CD4-positive, CD25-positive, alpha-beta regulatory T cell (primary cell): ENCODE data around the gene SLC24A3. TPM values are rescaled to one million over a fixed set of nuclear protein-coding genes. Genes with fewer than 3 reads are reported as not detected.
A peak's percentile ranks its signal among the peaks of the same experiment; 100 is the strongest.

Source experiments
- ATAC-seq, 2 donors: fragments of 150-1000 bp; cut with Tn5 transposase; one replicate each; pipeline ENCODE4 v1.10.0; 2021; ENCODE audit warnings: low read depth in 2 of 2, moderate number of reproducible peaks in 2 of 2, moderate library complexity in 1 of 2
- DNase-seq, 3 donors: peaks; one replicate each; pipeline versions ENCODE4 v3.0.0 to v3.0.0-alpha.2; 2012 to 2022; ENCODE audit warnings: mixed read lengths in 1 of 3
- H3K27ac ChIP-seq: one replicate; pipeline ENCODE4 v1.7.0; 2013; ENCODE audit warnings: mild to moderate bottlenecking, low read length; ENCODE audit not compliant: insufficient read depth, poor library complexity, severe bottlenecking
- H3K27me3 ChIP-seq: one replicate; pipeline ENCODE4 v1.7.0; 2013; ENCODE audit warnings: low read length; ENCODE audit not compliant: control insufficient read depth, insufficient read depth
- H3K36me3 ChIP-seq: one replicate; pipeline ENCODE4 v1.7.0; 2013; ENCODE audit warnings: mild to moderate bottlenecking, low read length, moderate library complexity; ENCODE audit not compliant: control insufficient read depth, insufficient read depth
- H3K4me1 ChIP-seq: 2 replicates; pipeline ENCODE4 v1.7.0; 2013; ENCODE audit warnings: mild to moderate bottlenecking, low read length; ENCODE audit not compliant: insufficient read depth, control insufficient read depth, poor library complexity, severe bottlenecking
- H3K4me3 ChIP-seq: one replicate; pipeline ENCODE4 v1.7.0; 2013; ENCODE audit warnings: low read depth, mild to moderate bottlenecking, low read length, moderate library complexity
- H3K9me3 ChIP-seq, 2 experiments: 1 replicate in 1 of 2; 2 replicates in 1 of 2; pipeline ENCODE4 v1.7.0; 2013; ENCODE audit warnings: low read length in 2 of 2, mild to moderate bottlenecking in 1 of 2, moderate library complexity in 1 of 2; ENCODE audit not compliant: control insufficient read depth in 2 of 2
- H3K27ac Mint-ChIP-seq, 3 donors: one replicate each; pipeline ENCODE4 v1.8.0; 2020 to 2022; ENCODE audit warnings: mild to moderate bottlenecking in 3 of 3, mixed read lengths in 3 of 3, moderate library complexity in 2 of 3
- H3K27me3 Mint-ChIP-seq: one replicate; pipeline ENCODE4 v1.8.0; 2022; ENCODE audit warnings: mild to moderate bottlenecking, mixed read lengths
- H3K36me3 Mint-ChIP-seq: one replicate; pipeline ENCODE4 v1.8.0; 2020; ENCODE audit warnings: mixed read lengths
- H3K4me1 Mint-ChIP-seq, 4 donors: one replicate each; pipeline ENCODE4 v1.8.0; 2020 to 2022; ENCODE audit warnings: mixed read lengths in 4 of 4, mild to moderate bottlenecking in 1 of 4
- H3K4me3 Mint-ChIP-seq, 4 donors: one replicate each; pipeline ENCODE4 v1.8.0; 2020 to 2022; ENCODE audit warnings: mild to moderate bottlenecking in 4 of 4, mixed read lengths in 4 of 4, moderate library complexity in 3 of 4
- H3K9me3 Mint-ChIP-seq, 7 donors: one replicate each; pipeline ENCODE4 v1.8.0; 2020 to 2022; ENCODE audit warnings: mixed read lengths in 7 of 7, mild to moderate bottlenecking in 3 of 7, moderate library complexity in 2 of 7
- polyA plus RNA-seq, 4 donors: library from polyadenylated mRNA; unstranded; fragments of 300-500 nt; fragmentation: Illumina TruSeq; gene quantifications; one replicate each; pipeline ENCODE4 v1.2.3, GENCODE V29; 2021
- total RNA-seq: library from RNA; stranded (reverse); gene quantifications from one replicate; pipeline ENCODE4 v1.2.3, GENCODE V29; 2022

The SLC24A3 gene
- total and polyA plus RNA-seq, 5 donors from 2014 or later = 0.25 TPM; not detected in 4

GRCh38 chr20:19265646-19266374 is 53.4 kb downstream of the SLC24A3 start:
- DNase-seq = peak in 1 of 3 donors; percentile 9
- H3K27me3 Mint-ChIP-seq = no peaks in the 10 kb centered on the region
- no peaks in the 10 kb centered on the region for H3K27me3 ChIP-seq
- no peaks in the 10 kb centered on the region for H3K4me1 Mint-ChIP-seq
- no peaks in the 10 kb centered on the region for H3K4me1 ChIP-seq
- H3K4me3 ChIP-seq = no peak overlapping the region
- H3K36me3 Mint-ChIP-seq = no peaks in the 10 kb centered on the region
- no peaks in the 10 kb centered on the region for H3K9me3 ChIP-seq
- no peak overlapping the region for H3K27ac Mint-ChIP-seq
- H3K27ac ChIP-seq = no peak overlapping the region
- H3K4me3 Mint-ChIP-seq = no peak overlapping the region
- ATAC-seq = no peak
- peaks cover 0 to 3% (median 0%) of the 10 kb centered on the region in 7 donors for H3K9me3 Mint-ChIP-seq
- H3K36me3 ChIP-seq = no peaks in the 10 kb centered on the region

GRCh38 chr20:19268426-19268825 is 56.0 kb downstream of the SLC24A3 start:
- H3K27me3 Mint-ChIP-seq = no peaks in the 10 kb centered on the region
- H3K9me3 ChIP-seq = no peaks in the 10 kb centered on the region
- H3K4me1 Mint-ChIP-seq = no peaks in the 10 kb centered on the region
- H3K27ac Mint-ChIP-seq = no peak overlapping the region
- ATAC-seq = no peak
- no peaks in the 10 kb centered on the region for H3K4me1 ChIP-seq
- H3K9me3 Mint-ChIP-seq = peaks cover 0 to 3% (median 0%) of the 10 kb centered on the region in 7 donors
- H3K4me3 Mint-ChIP-seq = no peak overlapping the region
- no peak overlapping the region for H3K27ac ChIP-seq
- no peak overlapping the region for H3K4me3 ChIP-seq
- no peak for DNase-seq
- no peaks in the 10 kb centered on the region for H3K36me3 ChIP-seq
- H3K27me3 ChIP-seq = no peaks in the 10 kb centered on the region
- no peaks in the 10 kb centered on the region for H3K36me3 Mint-ChIP-seq

- Histone ChIP-seq H3K27ac (no peak overlapping the region), H3K36me3 (no peaks in the 10 kb centered on the region), H3K4me1 (no peaks in the 10 kb centered on the region), H3K27me3 (no peaks in the 10 kb centered on the region), H3K4me3 (no peak overlapping the region), H3K9me3 (no peaks in the 10 kb centered on the region)
- Mint-ChIP-seq H3K27ac (no peak overlapping the region), H3K4me1 (no peaks in the 10 kb centered on the region), H3K4me3 (no peak overlapping the region), H3K9me3 (peaks cover 0 to 3% (median 0%) of the 10 kb centered on the region in 7 donors), H3K36me3 (no peaks in the 10 kb centered on the region), H3K27me3 (no peaks in the 10 kb centered on the region)
- no peak for ATAC-seq
- DNase-seq = no peak
Measured at GRCh38 chr20:19269737-19270340, 57.4 kb downstream of the SLC24A3 start.

GRCh38 chr20:19271879-19272651 is 59.6 kb downstream of the SLC24A3 start:
- no peak for DNase-seq
- no peaks in the 10 kb centered on the region for H3K27me3 ChIP-seq
- no peaks in the 10 kb centered on the region for H3K27me3 Mint-ChIP-seq
- no peak for ATAC-seq
- no peaks in the 10 kb centered on the region for H3K9me3 ChIP-seq
- H3K4me3 Mint-ChIP-seq = no peak overlapping the region
- H3K4me3 ChIP-seq = no peak overlapping the region
- H3K36me3 Mint-ChIP-seq = no peaks in the 10 kb centered on the region
- H3K36me3 ChIP-seq = no peaks in the 10 kb centered on the region
- no peak overlapping the region for H3K27ac Mint-ChIP-seq
- H3K4me1 Mint-ChIP-seq = no peaks in the 10 kb centered on the region
- H3K9me3 Mint-ChIP-seq = peaks cover 0 to 3% (median 0%) of the 10 kb centered on the region in 7 donors
- H3K4me1 ChIP-seq = no peaks in the 10 kb centered on the region
- no peak overlapping the region for H3K27ac ChIP-seq

GRCh38 chr20:19272976-19273654 is 60.7 kb downstream of the SLC24A3 start:
- no peak overlapping the region for H3K27ac ChIP-seq
- no peaks in the 10 kb centered on the region for H3K36me3 ChIP-seq
- DNase-seq (no peak), ATAC-seq (no peak)
- no peaks in the 10 kb centered on the region for H3K9me3 ChIP-seq
- no peak overlapping the region for H3K4me3 Mint-ChIP-seq
- no peaks in the 10 kb centered on the region for H3K27me3 ChIP-seq
- no peak overlapping the region for H3K4me3 ChIP-seq
- H3K4me1 Mint-ChIP-seq = no peaks in the 10 kb centered on the region
- no peaks in the 10 kb centered on the region for H3K27me3 Mint-ChIP-seq
- H3K27ac Mint-ChIP-seq = peak overlapping the region in 1 of 3 donors; percentile 14
- H3K9me3 Mint-ChIP-seq = peaks cover 0 to 3% (median 0%) of the 10 kb centered on the region in 7 donors
- H3K4me1 ChIP-seq = no peaks in the 10 kb centered on the region
- H3K36me3 Mint-ChIP-seq = no peaks in the 10 kb centered on the region

GRCh38 chr20:19274001-19274400 is 61.6 kb downstream of the SLC24A3 start:
- Histone ChIP-seq H3K36me3 (no peaks in the 10 kb centered on the region), H3K9me3 (no peaks in the 10 kb centered on the region), H3K4me1 (no peaks in the 10 kb centered on the region), H3K27me3 (no peaks in the 10 kb centered on the region), H3K27ac (no peak overlapping the region), H3K4me3 (no peak overlapping the region)
- Mint-ChIP-seq H3K36me3 (no peaks in the 10 kb centered on the region), H3K27me3 (no peaks in the 10 kb centered on the region), H3K27ac (no peak overlapping the region), H3K9me3 (peaks cover 0 to 3% (median 0%) of the 10 kb centered on the region in 7 donors), H3K4me1 (no peaks in the 10 kb centered on the region), H3K4me3 (no peak overlapping the region)
- ATAC-seq (no peak), DNase-seq (no peak)

- H3K27me3 ChIP-seq = no peaks in the 10 kb centered on the region
- H3K36me3 ChIP-seq = no peaks in the 10 kb centered on the region
- no peaks in the 10 kb centered on the region for H3K9me3 ChIP-seq
- no peaks in the 10 kb centered on the region for H3K4me1 ChIP-seq
- ATAC-seq = no peak
- DNase-seq = no peak
- H3K9me3 Mint-ChIP-seq = peaks cover 0 to 2% (median 0%) of the 10 kb centered on the region in 7 donors
- H3K27ac ChIP-seq = no peak overlapping the region
- no peaks in the 10 kb centered on the region for H3K36me3 Mint-ChIP-seq
- no peak overlapping the region for H3K4me3 Mint-ChIP-seq
- no peaks in the 10 kb centered on the region for H3K27me3 Mint-ChIP-seq
- no peak overlapping the region for H3K27ac Mint-ChIP-seq
- no peaks in the 10 kb centered on the region for H3K4me1 Mint-ChIP-seq
- H3K4me3 ChIP-seq = no peak overlapping the region
Measured at GRCh38 chr20:19274412-19275015, 62.1 kb downstream of the SLC24A3 start.
